Left lung (tissue), 10 donors: ENCODE data around the gene SAMD4B. TPM values are rescaled to one million over a fixed set of nuclear protein-coding genes. Genes with fewer than 3 reads are reported as not detected.

Source experiments
- ATAC-seq: fragments of 200-7000 bp; cut with Tn5 transposase; one replicate; pipeline ENCODE4 v1.9.1; 2020; ENCODE audit warnings: moderate library complexity
- DNase-seq, 4 donors: peaks; one replicate each; pipeline ENCODE4 v3.0.0-alpha.2; 2013 to 2020
- H3K27ac ChIP-seq, 2 donors: fragments of 200-600 bp; sonication (generic) in 1 of 2; one replicate each; pipeline versions ENCODE4 v1.5.0 to v1.8.0; 2020 to 2021
- H3K27me3 ChIP-seq, 2 donors: fragments of 200-600 bp; sonication (generic) in 1 of 2; one replicate each; pipeline versions ENCODE4 v1.5.0 to v1.8.0; 2020 to 2021
- H3K36me3 ChIP-seq, 2 donors: fragments of 200-600 bp; sonication (generic) in 1 of 2; one replicate each; pipeline versions ENCODE4 v1.5.0 to v1.8.0; 2020 to 2021
- H3K4me1 ChIP-seq, 2 donors: fragments of 200-600 bp; one replicate each; pipeline ENCODE4 v1.8.0; 2021
- H3K4me3 ChIP-seq, 2 donors: fragments of 200-600 bp; sonication (generic) in 1 of 2; one replicate each; pipeline versions ENCODE4 v1.5.0 to v1.8.0; 2020 to 2021; ENCODE audit warnings: mild to moderate bottlenecking in 1 of 2
- H3K9me3 ChIP-seq, 2 donors: fragments of 200-600 bp; sonication (generic) in 1 of 2; one replicate each; pipeline versions ENCODE4 v1.5.0 to v1.8.0; 2020 to 2021
- intact Hi-C, 2 donors: fragments of 100-400 bp; cut with DNase I; formaldehyde crosslinking; loops; one replicate each; pipeline versions ENCODE4 v1.11.2 to v1.14.2; 2022
- polyA plus RNA-seq, 6 donors: library from polyadenylated mRNA; unstranded; fragments of 120-200 nt; gene quantifications; one replicate each; pipeline ENCODE4 v1.2.1, GENCODE V29; 2013; ENCODE audit not compliant: insufficient read length in 6 of 6
- total RNA-seq, 2 donors: library from RNA; stranded (reverse); fragmentation: NEBNext Ultra II Directional; extraction: Animal tissue kit (Norgen Biotek cat#: 25700); gene quantifications; one replicate each; pipeline ENCODE4 v1.2.1, GENCODE V29; 2021
- TF ChIP-seq, protein P1 (sequence below), 2 donors: fragments of 200-600 bp; sonication (generic) in 1 of 2; IDR thresholded peaks; one replicate each; pipeline versions ENCODE4 v1.5.0 to v1.8.0; 2021; ENCODE audit warnings: antibody characterized with exemption in 2 of 2
- donor health status: DM: no; HTN: yes; CAD: no.
- donor health status: DM: no; HTN: no; CAD: no.

Gene SAMD4B
- total and polyA plus RNA-seq, 8 donors = 74.1 to 127 (median 107) TPM

DNA sequence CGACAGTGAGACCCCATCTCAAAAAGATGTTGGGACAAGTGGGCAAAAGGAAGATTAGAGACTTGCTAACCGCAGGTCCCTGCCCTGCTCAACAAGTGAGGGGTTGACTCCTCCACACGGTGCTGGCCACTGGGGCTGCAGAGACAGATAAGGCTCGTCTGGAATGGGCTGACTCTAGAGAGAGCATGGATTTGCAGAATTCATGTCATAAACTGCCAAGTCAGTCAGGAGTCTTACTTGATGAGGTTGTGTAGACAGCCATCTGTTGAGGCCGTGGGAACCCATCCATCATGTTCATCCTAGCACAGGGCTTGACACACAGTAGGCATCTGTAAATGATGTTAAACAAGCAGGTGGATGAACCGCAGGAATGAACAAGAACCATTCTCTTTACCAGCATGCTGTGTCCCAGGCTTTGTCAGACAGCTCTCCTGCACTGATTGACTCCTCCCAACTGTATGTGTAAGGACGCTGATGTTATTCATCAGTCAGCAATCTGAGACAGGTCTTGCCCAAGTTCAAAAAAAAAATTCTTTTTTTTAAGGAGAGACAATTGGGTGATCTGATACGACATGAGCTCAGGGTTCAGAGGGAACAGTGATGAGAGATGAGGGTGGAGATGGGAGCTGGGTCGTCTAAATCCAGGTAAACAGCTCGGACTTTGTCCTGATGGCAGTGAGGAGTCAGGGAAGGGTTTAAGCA, 39.8 kb downstream of the SAMD4B start:
- ATAC-seq (no peak), DNase-seq (no peak)
- Histone ChIP-seq H3K27me3 (no peaks in the 10 kb centered on the region), H3K36me3 (peaks cover 0 to 100% of the 10 kb centered on the region in 2 donors), H3K4me3 (no peak overlapping the region), H3K9me3 (no peaks in the 10 kb centered on the region), H3K27ac (no peak overlapping the region), H3K4me1 (no peaks in the 10 kb centered on the region)
- intact Hi-C loops = no loop called here
- TF ChIP-seq, protein P1, sequence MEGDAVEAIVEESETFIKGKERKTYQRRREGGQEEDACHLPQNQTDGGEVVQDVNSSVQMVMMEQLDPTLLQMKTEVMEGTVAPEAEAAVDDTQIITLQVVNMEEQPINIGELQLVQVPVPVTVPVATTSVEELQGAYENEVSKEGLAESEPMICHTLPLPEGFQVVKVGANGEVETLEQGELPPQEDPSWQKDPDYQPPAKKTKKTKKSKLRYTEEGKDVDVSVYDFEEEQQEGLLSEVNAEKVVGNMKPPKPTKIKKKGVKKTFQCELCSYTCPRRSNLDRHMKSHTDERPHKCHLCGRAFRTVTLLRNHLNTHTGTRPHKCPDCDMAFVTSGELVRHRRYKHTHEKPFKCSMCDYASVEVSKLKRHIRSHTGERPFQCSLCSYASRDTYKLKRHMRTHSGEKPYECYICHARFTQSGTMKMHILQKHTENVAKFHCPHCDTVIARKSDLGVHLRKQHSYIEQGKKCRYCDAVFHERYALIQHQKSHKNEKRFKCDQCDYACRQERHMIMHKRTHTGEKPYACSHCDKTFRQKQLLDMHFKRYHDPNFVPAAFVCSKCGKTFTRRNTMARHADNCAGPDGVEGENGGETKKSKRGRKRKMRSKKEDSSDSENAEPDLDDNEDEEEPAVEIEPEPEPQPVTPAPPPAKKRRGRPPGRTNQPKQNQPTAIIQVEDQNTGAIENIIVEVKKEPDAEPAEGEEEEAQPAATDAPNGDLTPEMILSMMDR (IDR thresholded peaks at IDR 0.05) = no peak

DNA sequence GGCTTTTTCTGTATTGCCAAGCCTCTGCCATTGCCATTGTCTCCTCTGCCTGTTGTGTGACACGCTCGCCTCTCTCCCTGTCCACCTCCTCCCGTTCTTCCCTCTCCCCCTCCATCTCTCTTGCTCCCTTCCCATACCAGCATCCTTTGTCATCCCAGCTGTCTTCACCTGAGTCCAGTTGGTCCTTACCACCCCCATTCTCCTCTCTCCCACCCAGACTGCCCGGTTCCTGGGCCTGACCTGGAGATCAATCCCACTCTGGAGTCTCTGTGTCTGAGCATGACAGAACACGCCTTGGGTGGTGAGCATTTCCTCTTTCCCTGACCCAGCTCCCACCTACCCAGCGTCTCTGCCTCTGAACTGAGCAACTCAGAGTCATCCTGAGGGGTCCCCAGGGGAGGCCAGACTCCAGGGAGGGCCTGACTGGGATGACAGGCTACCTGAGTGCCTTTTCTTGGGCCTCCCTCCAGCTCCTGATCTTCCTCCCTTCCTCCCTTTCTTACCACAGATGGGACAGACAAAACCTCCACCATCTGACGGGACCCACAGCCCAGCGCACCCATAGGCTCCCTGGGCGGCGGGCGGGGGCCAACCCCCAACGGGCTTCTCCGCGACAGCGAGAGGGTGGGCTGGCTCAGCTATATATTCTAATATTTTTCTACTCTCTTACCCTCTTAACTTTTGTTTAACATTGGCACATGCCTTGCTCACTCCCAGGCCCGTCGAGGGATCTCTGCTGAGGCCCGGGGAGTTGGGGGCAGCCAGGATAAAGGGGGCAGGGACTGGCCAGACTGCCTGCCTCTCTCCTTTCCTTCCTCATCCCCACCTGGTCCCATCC, 41.0 kb downstream of the SAMD4B start:
- intact Hi-C loops = no loop called here
- H3K36me3 ChIP-seq = peaks cover 0 to 100% of the 10 kb centered on the region in 2 donors
- no peaks in the 10 kb centered on the region for H3K9me3 ChIP-seq
- TF ChIP-seq, protein P1 (IDR thresholded peaks at IDR 0.05) = no peak
- no peak overlapping the region for H3K27ac ChIP-seq
- no peak for DNase-seq
- H3K4me3 ChIP-seq = no peak overlapping the region
- H3K4me1 ChIP-seq = no peaks in the 10 kb centered on the region
- no peaks in the 10 kb centered on the region for H3K27me3 ChIP-seq
- no peak for ATAC-seq

DNA sequence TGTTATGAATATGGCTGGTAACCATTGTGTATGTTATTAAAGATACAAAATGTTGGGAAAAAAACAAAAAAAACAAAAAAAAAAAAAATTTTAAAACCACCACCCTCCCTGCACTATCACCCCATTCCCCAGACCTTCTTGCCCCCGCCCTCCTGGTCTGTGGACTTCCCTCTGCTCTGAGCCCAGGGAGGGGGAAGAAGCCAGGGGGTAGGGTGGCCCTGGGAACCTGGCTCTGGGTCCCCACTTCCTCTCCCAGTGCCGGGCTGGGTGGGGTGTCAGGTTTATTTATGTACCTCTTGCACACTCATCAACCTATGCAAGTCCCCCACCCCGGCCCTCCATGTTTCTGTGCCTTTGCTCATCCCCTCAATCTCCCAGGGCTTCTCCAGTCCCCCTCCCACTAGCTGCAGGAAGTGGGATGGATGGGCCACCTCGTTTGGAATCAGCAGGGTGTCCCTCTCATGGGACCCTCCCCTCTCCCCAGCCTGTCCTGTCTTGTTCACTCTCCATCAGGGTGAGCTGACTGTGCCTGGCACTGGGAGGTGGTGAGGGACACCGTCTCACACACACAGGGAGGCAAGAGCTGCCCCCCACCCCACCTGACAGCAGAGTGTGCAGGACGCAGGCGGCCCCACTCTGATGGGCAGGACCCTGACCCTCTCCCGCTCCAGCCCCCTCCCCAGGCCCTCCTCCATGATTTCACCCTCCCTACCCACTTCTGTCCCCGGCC, 42.8 kb downstream of the SAMD4B start:
- DNase-seq = no peak
- TF ChIP-seq, protein P1 (IDR thresholded peaks at IDR 0.05) = no peak
- intact Hi-C loops = no loop called here
- peak; percentile 14 for ATAC-seq
- H3K4me3 ChIP-seq = no peak overlapping the region
- no peaks in the 10 kb centered on the region for H3K27me3 ChIP-seq
- H3K36me3 ChIP-seq = peaks cover 0 to 94% of the 10 kb centered on the region in 2 donors
- H3K27ac ChIP-seq = no peak overlapping the region
- peaks cover 0 to 6% of the 10 kb centered on the region in 2 donors for H3K4me1 ChIP-seq
- H3K9me3 ChIP-seq = no peaks in the 10 kb centered on the region

DNA sequence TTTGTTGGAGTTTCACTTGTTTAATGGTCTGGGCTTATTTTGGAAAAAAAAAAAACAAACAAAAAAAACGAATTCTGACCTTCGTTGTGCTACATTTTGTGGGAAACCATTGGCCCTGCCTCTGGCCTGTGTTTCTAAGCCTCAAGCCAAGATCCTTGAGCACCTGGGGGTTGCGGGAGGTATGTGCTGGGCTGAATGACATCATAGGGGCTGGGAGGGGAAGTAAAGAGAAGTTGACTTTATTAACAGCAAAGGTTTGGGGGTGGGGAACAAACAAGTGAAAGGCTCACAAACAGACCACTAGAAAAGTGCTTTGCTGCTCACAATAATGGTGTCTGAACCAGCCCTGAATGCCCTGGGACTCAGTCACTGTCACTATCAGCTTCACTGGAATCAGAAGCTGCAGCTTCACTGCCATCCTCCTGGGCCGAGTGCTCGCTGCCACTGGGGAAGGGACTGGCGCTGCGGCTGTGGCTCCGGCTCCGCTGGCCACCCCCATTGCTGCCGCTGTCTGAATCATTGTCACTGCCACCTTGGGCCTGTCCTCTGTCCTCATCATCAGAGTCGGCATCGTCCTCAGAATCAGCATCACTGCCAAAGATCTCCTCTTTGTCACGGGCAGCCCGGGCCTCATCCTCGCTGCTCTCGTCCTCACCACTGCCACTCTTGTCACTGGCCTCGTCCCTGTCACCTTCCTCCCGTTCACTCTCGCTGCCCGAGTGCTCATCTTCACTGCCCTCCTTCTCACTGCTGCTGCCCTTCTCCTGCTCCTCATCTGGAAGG, 43.6 kb downstream of the SAMD4B start:
- TF ChIP-seq, protein P1 (IDR thresholded peaks at IDR 0.05) = no peak
- no peaks in the 10 kb centered on the region for H3K27me3 ChIP-seq
- no peaks in the 10 kb centered on the region for H3K9me3 ChIP-seq
- no peak overlapping the region for H3K27ac ChIP-seq
- DNase-seq (no peak), ATAC-seq (no peak)
- H3K36me3 ChIP-seq = peaks cover 0 to 86% of the 10 kb centered on the region in 2 donors
- no peak overlapping the region for H3K4me3 ChIP-seq
- intact Hi-C loops = no loop called here
- H3K4me1 ChIP-seq = peaks cover 0 to 12% of the 10 kb centered on the region in 2 donors
